SK-N-SH (cell line): ENCODE measurements around the gene PRRT1B. TPM values are rescaled to one million over a fixed set of nuclear protein-coding genes. Genes with fewer than 3 reads are reported as not detected.

Experiments used
- CTCF ChIA-PET: fragments of 300-600, 350-600 bp; formaldehyde crosslinking; extraction: SDS; loops from one replicate; lab custom pipeline; 2021; lab: Yijun Ruan, JAX
- POLR2A ChIA-PET: fragments of 350-600 bp; sonication (Branson Sonifier 250); formaldehyde crosslinking; extraction: SDS; loops from one replicate; lab custom pipeline; 2020; ENCODE audit warnings: antibody characterized with exemption, inconsistent platforms; lab: Yijun Ruan, JAX
- DNase-seq: peaks from one replicate; pipeline ENCODE4 v3.0.0; 2012
- H2AFZ ChIP-seq: fragments of 200-600 bp; sonication (generic); 2 replicates; pipeline ENCODE4 v1.8.1; 2016; ENCODE audit warnings: antibody characterized with exemption, mild to moderate bottlenecking, low read depth
- H3F3A ChIP-seq: fragments of 200-600 bp; sonication (generic); replicated peaks from 2 replicates; pipeline ENCODE3; 2016; ENCODE audit warnings: antibody characterized with exemption, mild to moderate bottlenecking; ENCODE audit not compliant: insufficient read depth
- H3K27ac ChIP-seq, 2 experiments: fragments of 200-500 bp in 1 of 2; fragments of 200-600 bp in 1 of 2; sonication (Bioruptor generic) in 1 of 2; sonication (generic), shearing (Covaris generic) in 1 of 2; 2 replicates each; pipeline versions ENCODE4 v1.5.1 to v1.6.1; 2014 to 2016; ENCODE audit warnings: low read depth in 2 of 2, inconsistent platforms in 1 of 2, low read length in 1 of 2, mild to moderate bottlenecking in 1 of 2, mixed read lengths in 1 of 2
- H3K27me3 ChIP-seq: fragments of 200-600 bp; sonication (generic), shearing (Covaris generic); 2 replicates; pipeline ENCODE4 v1.6.1; 2016; ENCODE audit warnings: mixed run types; ENCODE audit not compliant: insufficient read depth
- H3K36me3 ChIP-seq, 2 experiments: fragments of 200-500 bp in 1 of 2; fragments of 200-600 bp in 1 of 2; sonication (Bioruptor generic) in 1 of 2; sonication (generic) in 1 of 2; replicated peaks in 1 of 2; 2 replicates each; pipeline versions ENCODE3 to v1.5.1; 2014 to 2016; ENCODE audit warnings: low read length in 1 of 2, mild to moderate bottlenecking in 1 of 2; ENCODE audit not compliant: insufficient read depth in 2 of 2, control insufficient read depth in 1 of 2
- H3K4me1 ChIP-seq, 2 experiments: fragments of 200-500 bp in 1 of 2; fragments of 200-600 bp in 1 of 2; sonication (Bioruptor generic) in 1 of 2; sonication (generic), shearing (Covaris generic) in 1 of 2; 2 replicates each; pipeline versions ENCODE4 v1.5.1 to v1.6.1; 2014 to 2016; ENCODE audit warnings: low read depth in 1 of 2, low read length in 1 of 2, mixed run types in 1 of 2; ENCODE audit not compliant: insufficient read depth in 2 of 2, control insufficient read depth in 1 of 2
- H3K4me2 ChIP-seq: fragments of 200-600 bp; sonication (generic), shearing (Covaris generic); 2 replicates; pipeline ENCODE4 v1.6.1; 2017; ENCODE audit warnings: mixed run types
- H3K4me3 ChIP-seq, 2 experiments: fragments of 200-500 bp in 1 of 2; fragments of 200-600 bp in 1 of 2; sonication (Bioruptor generic) in 1 of 2; sonication (generic), shearing (Covaris generic) in 1 of 2; 2 replicates each; pipeline versions ENCODE4 v1.5.1 to v1.8.1; 2014 to 2016; ENCODE audit warnings: low read depth in 2 of 2, inconsistent platforms in 1 of 2, low read length in 1 of 2, mild to moderate bottlenecking in 1 of 2, mixed read lengths in 1 of 2, moderate library complexity in 1 of 2
- H3K79me2 ChIP-seq: fragments of 200-600 bp; sonication (generic); 2 replicates; pipeline ENCODE4 v1.8.1; 2017; ENCODE audit warnings: mild to moderate bottlenecking; ENCODE audit not compliant: insufficient read depth
- H3K9ac ChIP-seq: fragments of 200-600 bp; sonication (generic); 2 replicates; pipeline ENCODE4 v1.6.1; 2017; ENCODE audit warnings: mixed run types
- H3K9me2 ChIP-seq: fragments of 200-600 bp; sonication (generic); 2 replicates; pipeline ENCODE4 v1.6.1; 2017; ENCODE audit warnings: mixed run types
- H3K9me3 ChIP-seq: fragments of 200-600 bp; sonication (generic); 2 replicates; pipeline ENCODE4 v1.6.1; 2017; ENCODE audit warnings: mixed run types, mild to moderate bottlenecking, moderate library complexity
- H4K20me1 ChIP-seq: fragments of 200-600 bp; sonication (generic); 2 replicates; pipeline ENCODE4 v1.6.1; 2017; ENCODE audit warnings: mild to moderate bottlenecking, mixed run types; ENCODE audit not compliant: insufficient read depth
- CHD2 ChIP-seq: fragments of 150-350 bp; IDR thresholded peaks from 2 replicates; pipeline ENCODE4 v1.6.1; 2018; ENCODE audit warnings: low read length; ENCODE audit not compliant: partially characterized antibody
- EZH2phosphoT487 ChIP-seq: fragments of 200-600 bp; sonication (generic); IDR thresholded peaks from 2 replicates; pipeline ENCODE4 v1.6.1; 2017; ENCODE audit warnings: low read depth, mixed run types, mild to moderate bottlenecking, antibody characterized with exemption, moderate library complexity, borderline replicate concordance
- FOSL2 ChIP-seq: IDR thresholded peaks from 2 replicates; pipeline ENCODE4 v1.4.0; 2012; ENCODE audit warnings: low read depth, mild to moderate bottlenecking, moderate library complexity, borderline replicate concordance
- FOXJ3 ChIP-seq: sonication (generic); formaldehyde crosslinking; IDR thresholded peaks from 2 replicates; pipeline ENCODE4 v1.5.1; 2020; ENCODE audit warnings: mild to moderate bottlenecking, missing genetic modification reagents
- IRF3 ChIP-seq: fragments of 150-350 bp; IDR thresholded peaks from 2 replicates; pipeline ENCODE4 v1.6.1; 2016; ENCODE audit warnings: mild to moderate bottlenecking, low read depth, low read length
- MEF2A ChIP-seq: IDR thresholded peaks from 2 replicates; pipeline ENCODE4 v1.4.0; 2012; ENCODE audit warnings: low read depth, borderline replicate concordance
- NFIC ChIP-seq: IDR thresholded peaks from 2 replicates; pipeline ENCODE4 v1.4.0; 2012; ENCODE audit warnings: borderline replicate concordance
- POLR2AphosphoS5 ChIP-seq: IDR thresholded peaks from 2 replicates; pipeline ENCODE4 v1.6.1; 2012; ENCODE audit warnings: low read depth, low read length
- RAD21 ChIP-seq: IDR thresholded peaks from 2 replicates; pipeline ENCODE4 v1.6.1; 2012; ENCODE audit warnings: mild to moderate bottlenecking, low read length
- RCOR1 ChIP-seq: fragments of 150-350 bp; IDR thresholded peaks from 2 replicates; pipeline ENCODE4 v1.6.1; 2017; ENCODE audit warnings: antibody characterized with exemption, low read length
- RXRA ChIP-seq: IDR thresholded peaks from 2 replicates; pipeline ENCODE4 v1.4.0; 2012; ENCODE audit warnings: low read depth, mild to moderate bottlenecking, borderline replicate concordance
- SMC3 ChIP-seq: IDR thresholded peaks from 2 replicates; pipeline ENCODE4 v1.6.1; 2012; ENCODE audit warnings: low read depth, low read length, improper control_type of control experiment
- TEAD4 ChIP-seq: IDR thresholded peaks from 2 replicates; pipeline ENCODE4 v1.4.0; 2012; ENCODE audit warnings: mild to moderate bottlenecking, borderline replicate concordance; ENCODE audit not compliant: insufficient read depth
- WGBS: methylation state at CpG from one replicate; pipeline ENCODE4 v1.1.6; 2017; ENCODE audit warnings: low lambda C conversion rate; 5-methylcytosine and 5-hydroxymethylcytosine counted together
- polyA plus RNA-seq, 3 experiments: library from polyadenylated mRNA; depleted of rRNA; stranded (reverse); fragments of >200 nt; gene quantifications; 2 replicates each; pipeline ENCODE4 v1.2.3, GENCODE V29; 2012
- TF ChIP-seq, protein P1 (sequence below): fragments of 200-600 bp; sonication (generic); IDR thresholded peaks from 2 replicates; pipeline ENCODE4 v1.6.1; 2017; ENCODE audit warnings: antibody characterized with exemption, mild to moderate bottlenecking, moderate library complexity
- TF ChIP-seq, protein P2 (sequence below): IDR thresholded peaks from 2 replicates; pipeline ENCODE4; 2012
- TF ChIP-seq, protein P3 (sequence below): fragments of 150-350 bp; IDR thresholded peaks from 2 replicates; pipeline ENCODE4 v1.6.1; 2017; ENCODE audit warnings: antibody characterized with exemption, low read length, low read depth, borderline replicate concordance

The PRRT1B gene
- polyA plus RNA-seq, 1 of the 3 experiments (the other 2 are of a cell fraction), result not detected

DNA sequence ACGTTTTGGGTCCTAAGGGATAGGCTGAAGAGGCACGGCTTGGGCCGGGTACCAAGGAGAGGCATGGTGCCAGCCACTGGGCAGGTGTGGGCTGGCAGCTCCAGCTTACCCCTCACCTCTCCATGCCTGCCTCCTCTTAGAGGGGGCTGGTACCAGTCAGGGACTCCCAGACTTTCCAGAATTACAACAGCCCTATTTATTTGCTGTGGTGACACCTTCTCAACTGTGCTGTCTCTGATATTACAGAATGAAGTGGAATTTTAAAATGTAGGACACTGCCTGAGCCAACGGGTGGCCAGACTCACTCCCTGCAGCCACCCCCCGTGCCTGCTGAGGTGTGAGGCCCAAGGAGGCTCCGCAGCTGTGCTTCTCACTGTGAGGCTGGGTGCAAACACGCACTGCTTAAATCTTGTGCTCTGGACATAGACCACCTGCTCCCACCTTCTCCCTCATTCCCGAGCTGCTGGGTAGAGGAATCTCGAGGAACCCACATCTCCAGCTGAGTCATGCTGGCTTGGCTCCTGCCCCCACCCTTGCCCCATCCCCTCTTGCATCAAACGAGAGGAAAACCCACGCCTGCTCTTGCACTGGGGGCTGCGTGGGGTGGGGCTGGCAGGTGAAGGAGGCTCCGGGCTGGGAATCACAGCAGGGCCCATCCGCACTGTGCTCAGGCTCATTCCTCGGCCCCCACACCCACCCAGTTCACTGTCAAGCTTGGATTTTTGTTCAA, 47.9 kb downstream of the PRRT1B start:
- Histone ChIP-seq H4K20me1 (no peaks in the 10 kb centered on the region), H3K4me1 (no peaks in the 10 kb centered on the region), H3K9me3 (no peaks in the 10 kb centered on the region), H3K9ac (no peak overlapping the region), H3K27ac (no peak overlapping the region), H3K9me2 (no peaks in the 10 kb centered on the region), H3K4me2 (no peak overlapping the region), H3K36me3 (peaks cover 0 to 46% of the 10 kb centered on the region in 2 experiments), H2AFZ (no peak overlapping the region), H3F3A (no peaks in the 10 kb centered on the region), H3K79me2 (no peaks in the 10 kb centered on the region), H3K4me3 (no peak overlapping the region), H3K27me3 (no peaks in the 10 kb centered on the region)
- TF ChIP-seq EZH2phosphoT487 (no peak), RCOR1 (no peak), POLR2AphosphoS5 (no peak), IRF3 (no peak), RXRA (no peak), MEF2A (no peak), NFIC (no peak), RAD21 (no peak), TEAD4 (no peak), FOSL2 (no peak), CHD2 (no peak), SMC3 (no peak), FOXJ3 (CRISPR knock-in tag) (no peak)
- TF ChIP-seq, protein P1, sequence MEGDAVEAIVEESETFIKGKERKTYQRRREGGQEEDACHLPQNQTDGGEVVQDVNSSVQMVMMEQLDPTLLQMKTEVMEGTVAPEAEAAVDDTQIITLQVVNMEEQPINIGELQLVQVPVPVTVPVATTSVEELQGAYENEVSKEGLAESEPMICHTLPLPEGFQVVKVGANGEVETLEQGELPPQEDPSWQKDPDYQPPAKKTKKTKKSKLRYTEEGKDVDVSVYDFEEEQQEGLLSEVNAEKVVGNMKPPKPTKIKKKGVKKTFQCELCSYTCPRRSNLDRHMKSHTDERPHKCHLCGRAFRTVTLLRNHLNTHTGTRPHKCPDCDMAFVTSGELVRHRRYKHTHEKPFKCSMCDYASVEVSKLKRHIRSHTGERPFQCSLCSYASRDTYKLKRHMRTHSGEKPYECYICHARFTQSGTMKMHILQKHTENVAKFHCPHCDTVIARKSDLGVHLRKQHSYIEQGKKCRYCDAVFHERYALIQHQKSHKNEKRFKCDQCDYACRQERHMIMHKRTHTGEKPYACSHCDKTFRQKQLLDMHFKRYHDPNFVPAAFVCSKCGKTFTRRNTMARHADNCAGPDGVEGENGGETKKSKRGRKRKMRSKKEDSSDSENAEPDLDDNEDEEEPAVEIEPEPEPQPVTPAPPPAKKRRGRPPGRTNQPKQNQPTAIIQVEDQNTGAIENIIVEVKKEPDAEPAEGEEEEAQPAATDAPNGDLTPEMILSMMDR, result no peak
- TF ChIP-seq, protein P2, sequence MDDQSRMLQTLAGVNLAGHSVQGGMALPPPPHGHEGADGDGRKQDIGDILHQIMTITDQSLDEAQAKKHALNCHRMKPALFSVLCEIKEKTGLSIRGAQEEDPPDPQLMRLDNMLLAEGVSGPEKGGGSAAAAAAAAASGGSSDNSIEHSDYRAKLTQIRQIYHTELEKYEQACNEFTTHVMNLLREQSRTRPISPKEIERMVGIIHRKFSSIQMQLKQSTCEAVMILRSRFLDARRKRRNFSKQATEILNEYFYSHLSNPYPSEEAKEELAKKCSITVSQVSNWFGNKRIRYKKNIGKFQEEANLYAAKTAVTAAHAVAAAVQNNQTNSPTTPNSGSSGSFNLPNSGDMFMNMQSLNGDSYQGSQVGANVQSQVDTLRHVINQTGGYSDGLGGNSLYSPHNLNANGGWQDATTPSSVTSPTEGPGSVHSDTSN, result no peak
- TF ChIP-seq, protein P3, sequence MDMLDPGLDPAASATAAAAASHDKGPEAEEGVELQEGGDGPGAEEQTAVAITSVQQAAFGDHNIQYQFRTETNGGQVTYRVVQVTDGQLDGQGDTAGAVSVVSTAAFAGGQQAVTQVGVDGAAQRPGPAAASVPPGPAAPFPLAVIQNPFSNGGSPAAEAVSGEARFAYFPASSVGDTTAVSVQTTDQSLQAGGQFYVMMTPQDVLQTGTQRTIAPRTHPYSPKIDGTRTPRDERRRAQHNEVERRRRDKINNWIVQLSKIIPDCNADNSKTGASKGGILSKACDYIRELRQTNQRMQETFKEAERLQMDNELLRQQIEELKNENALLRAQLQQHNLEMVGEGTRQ, result no peak
- WGBS, result 90% methylated on average over 15 of the region's 15 CpGs
- ChIA-PET CTCF (interaction anchor here (1.1 to 5.8 kb wide), 3 partner anchors 146 to 163 kb away, joined by 3 to 55 read pairs (median 7); no protein-coding TSS in a partner anchor), POLR2A (no interaction called here)
- DNase-seq, result no peak
